ENCODE measurements around the gene CBLC. TPM values are rescaled to one million over a fixed set of nuclear protein-coding genes. Genes with fewer than 3 reads are reported as not detected.

CBLC gene
- total RNA-seq, 4 donors from 2014 or later = not detected

DNA sequence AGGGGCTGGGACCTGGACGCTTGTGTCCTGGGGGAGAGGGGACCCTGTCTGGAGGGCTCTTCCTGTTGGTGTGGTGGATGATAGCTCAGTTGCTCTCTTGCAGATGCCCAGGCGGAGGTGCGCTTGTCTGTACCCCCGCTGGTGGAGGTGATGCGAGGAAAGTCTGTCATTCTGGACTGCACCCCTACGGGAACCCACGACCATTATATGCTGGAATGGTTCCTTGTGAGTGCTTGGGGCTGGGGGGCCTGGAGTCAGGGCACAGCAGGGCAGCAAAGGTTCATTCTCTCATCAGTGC lies 33.4 kb downstream of the CBLC start:
- peak overlapping the region in 1 of 4 donors; percentile 66 for H3K4me3 ChIP-seq
- no peak overlapping the region for H3K27ac ChIP-seq

DNA sequence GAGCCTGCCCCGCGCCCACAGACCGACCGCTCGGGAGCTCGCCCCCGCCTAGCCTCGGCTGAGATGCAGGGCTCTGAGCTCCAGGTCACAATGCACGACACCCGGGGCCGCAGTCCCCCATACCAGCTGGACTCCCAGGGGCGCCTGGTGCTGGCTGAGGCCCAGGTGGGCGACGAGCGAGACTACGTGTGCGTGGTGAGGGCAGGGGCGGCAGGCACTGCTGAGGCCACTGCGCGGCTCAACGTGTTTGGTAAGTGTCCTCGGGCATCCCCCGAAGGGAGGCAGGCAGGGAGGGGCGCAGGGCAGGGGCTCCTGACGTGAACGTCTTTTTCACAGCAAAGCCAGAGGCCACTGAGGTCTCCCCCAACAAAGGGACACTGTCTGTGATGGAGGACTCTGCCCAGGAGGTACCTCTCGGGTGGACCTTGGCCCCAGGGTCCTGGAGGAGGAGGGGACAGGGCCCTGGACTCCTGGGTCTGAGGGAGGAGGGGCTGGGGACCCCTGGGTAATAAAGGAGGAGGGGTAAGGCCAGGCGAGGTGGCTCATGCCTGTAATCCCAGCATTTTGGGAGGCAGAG lies 34.5 kb downstream of the CBLC start:
- TF ChIP-seq EP300 (IDR thresholded peaks at IDR 0.05) = no peak
- TF ChIP-seq, protein P1, sequence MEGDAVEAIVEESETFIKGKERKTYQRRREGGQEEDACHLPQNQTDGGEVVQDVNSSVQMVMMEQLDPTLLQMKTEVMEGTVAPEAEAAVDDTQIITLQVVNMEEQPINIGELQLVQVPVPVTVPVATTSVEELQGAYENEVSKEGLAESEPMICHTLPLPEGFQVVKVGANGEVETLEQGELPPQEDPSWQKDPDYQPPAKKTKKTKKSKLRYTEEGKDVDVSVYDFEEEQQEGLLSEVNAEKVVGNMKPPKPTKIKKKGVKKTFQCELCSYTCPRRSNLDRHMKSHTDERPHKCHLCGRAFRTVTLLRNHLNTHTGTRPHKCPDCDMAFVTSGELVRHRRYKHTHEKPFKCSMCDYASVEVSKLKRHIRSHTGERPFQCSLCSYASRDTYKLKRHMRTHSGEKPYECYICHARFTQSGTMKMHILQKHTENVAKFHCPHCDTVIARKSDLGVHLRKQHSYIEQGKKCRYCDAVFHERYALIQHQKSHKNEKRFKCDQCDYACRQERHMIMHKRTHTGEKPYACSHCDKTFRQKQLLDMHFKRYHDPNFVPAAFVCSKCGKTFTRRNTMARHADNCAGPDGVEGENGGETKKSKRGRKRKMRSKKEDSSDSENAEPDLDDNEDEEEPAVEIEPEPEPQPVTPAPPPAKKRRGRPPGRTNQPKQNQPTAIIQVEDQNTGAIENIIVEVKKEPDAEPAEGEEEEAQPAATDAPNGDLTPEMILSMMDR (IDR thresholded peaks at IDR 0.05) = no peak
- no peak for TF ChIP-seq POLR2A (IDR thresholded peaks at IDR 0.05)
- no peak for DNase-seq (ENCODE audit: low spot score in 2 of 2)
- Histone ChIP-seq H3K27ac (peak overlapping the region in 2 of 4 donors; percentile 17 to 27), H3K9me3 (no peaks in the 10 kb centered on the region), H3K27me3 (no peaks in the 10 kb centered on the region), H3K4me1 (peaks cover 0 to 48% (median 23%) of the 10 kb centered on the region in 4 donors), H3K36me3 (peaks cover 0 to 40% (median 0%) of the 10 kb centered on the region in 3 donors), H3K4me3 (no peak overlapping the region)
- whole genome bisulfite sequencing, 2 donors = 80 to 84% methylated on average over 28 of the region's 28 CpGs

More for the DNA sequence above, 33.4 kb downstream of the CBLC start:
- 90 to 92% methylated on average over 7 of the region's 7 CpGs for WGBS, 2 donors
- Histone ChIP-seq H3K4me1 (peaks cover 0 to 49% (median 23%) of the 10 kb centered on the region in 4 donors), H3K36me3 (peaks cover 0 to 40% (median 0%) of the 10 kb centered on the region in 3 donors), H3K9me3 (no peaks in the 10 kb centered on the region), H3K27me3 (no peaks in the 10 kb centered on the region)
- no peak for DNase-seq (ENCODE audit: low spot score in 2 of 2)
- TF ChIP-seq, protein P1 (IDR thresholded peaks at IDR 0.05) = no peak
- TF ChIP-seq POLR2A (IDR thresholded peaks at IDR 0.05) = no peak
- no peak for TF ChIP-seq EP300 (IDR thresholded peaks at IDR 0.05)

DNA sequence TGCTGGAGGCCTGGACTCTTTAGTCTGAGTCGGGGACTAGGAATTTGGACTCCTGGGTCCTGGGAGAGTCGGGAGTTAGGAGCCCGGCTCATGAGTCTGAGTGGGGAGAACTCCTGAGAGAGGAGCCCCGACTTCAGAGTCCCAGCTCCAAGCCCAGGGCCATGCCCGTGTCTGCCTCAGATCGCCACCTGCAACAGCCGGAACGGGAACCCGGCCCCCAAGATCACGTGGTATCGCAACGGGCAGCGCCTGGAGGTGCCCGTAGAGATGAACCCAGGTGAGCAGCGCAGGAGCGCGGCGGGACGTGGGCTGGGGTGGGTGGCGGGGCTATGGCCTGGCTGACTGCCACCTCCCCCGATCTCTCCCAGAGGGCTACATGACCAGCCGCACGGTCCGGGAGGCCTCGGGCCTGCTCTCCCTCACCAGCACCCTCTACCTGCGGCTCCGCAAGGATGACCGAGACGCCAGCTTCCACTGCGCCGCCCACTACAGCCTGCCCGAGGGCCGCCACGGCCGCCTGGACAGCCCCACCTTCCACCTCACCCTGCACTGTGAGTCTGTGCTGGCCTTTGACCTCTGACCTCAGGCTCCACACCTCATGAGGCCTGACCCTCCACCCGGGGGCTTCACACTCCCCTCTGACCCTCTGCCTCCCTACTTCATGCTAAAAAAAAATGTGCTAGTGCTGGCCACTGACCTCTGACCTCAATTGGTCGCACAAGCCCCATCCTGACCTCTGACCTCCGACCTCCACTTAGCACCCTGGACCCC lies 35.6 kb downstream of the CBLC start:
- no peaks in the 10 kb centered on the region for H3K27me3 ChIP-seq
- H3K27ac ChIP-seq = no peak overlapping the region
- no peak for DNase-seq (ENCODE audit: low spot score in 2 of 2)
- TF ChIP-seq, protein P1 (IDR thresholded peaks at IDR 0.05) = no peak
- TF ChIP-seq EP300 (IDR thresholded peaks at IDR 0.05) (no peak), POLR2A (IDR thresholded peaks at IDR 0.05) (no peak)
- H3K4me1 ChIP-seq = peaks cover 0 to 38% (median 20%) of the 10 kb centered on the region in 4 donors
- no peak overlapping the region for H3K4me3 ChIP-seq
- peaks cover 0 to 41% (median 0%) of the 10 kb centered on the region in 3 donors for H3K36me3 ChIP-seq
- 79 to 83% methylated on average over 34 to 36 of the region's 38 CpGs for whole genome bisulfite sequencing, 2 donors
- no peaks in the 10 kb centered on the region for H3K9me3 ChIP-seq

DNA sequence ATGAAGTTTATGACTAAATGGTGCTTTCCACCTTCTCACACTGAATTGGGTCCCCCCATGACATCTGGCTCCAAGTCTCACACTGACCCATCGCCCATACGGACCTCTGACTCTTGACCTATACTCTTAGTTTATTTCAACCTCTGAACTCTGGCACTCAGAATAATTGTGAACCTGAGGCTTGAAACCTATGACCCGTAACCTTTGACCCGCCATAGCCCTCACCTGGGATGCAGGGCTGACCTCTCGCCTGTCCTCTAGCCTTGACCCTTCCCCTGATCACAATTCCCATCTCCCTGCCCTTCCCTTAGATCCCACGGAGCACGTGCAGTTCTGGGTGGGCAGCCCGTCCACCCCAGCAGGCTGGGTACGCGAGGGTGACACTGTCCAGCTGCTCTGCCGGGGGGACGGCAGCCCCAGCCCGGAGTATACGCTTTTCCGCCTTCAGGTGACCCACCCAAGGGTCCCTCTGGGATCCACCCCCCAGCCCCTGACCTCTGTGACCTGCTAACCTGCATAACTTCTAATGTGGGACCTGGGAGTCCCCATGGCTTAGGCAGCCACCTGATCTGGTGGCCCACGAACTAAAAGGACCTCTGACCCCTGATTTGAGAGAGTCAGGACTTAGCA lies 36.3 kb downstream of the CBLC start:
- Histone ChIP-seq H3K9me3 (no peaks in the 10 kb centered on the region), H3K4me1 (peaks cover 0 to 34% (median 15%) of the 10 kb centered on the region in 4 donors), H3K4me3 (no peak overlapping the region), H3K36me3 (peaks cover 0 to 48% (median 0%) of the 10 kb centered on the region in 3 donors), H3K27ac (no peak overlapping the region), H3K27me3 (no peaks in the 10 kb centered on the region)
- no peak for DNase-seq (ENCODE audit: low spot score in 2 of 2)
- TF ChIP-seq POLR2A (IDR thresholded peaks at IDR 0.05) (no peak), EP300 (IDR thresholded peaks at IDR 0.05) (no peak)
- TF ChIP-seq, protein P1 (IDR thresholded peaks at IDR 0.05) = no peak
- 85 to 87% methylated on average over 15 to 16 of the region's 16 CpGs for WGBS, 2 donors

DNA sequence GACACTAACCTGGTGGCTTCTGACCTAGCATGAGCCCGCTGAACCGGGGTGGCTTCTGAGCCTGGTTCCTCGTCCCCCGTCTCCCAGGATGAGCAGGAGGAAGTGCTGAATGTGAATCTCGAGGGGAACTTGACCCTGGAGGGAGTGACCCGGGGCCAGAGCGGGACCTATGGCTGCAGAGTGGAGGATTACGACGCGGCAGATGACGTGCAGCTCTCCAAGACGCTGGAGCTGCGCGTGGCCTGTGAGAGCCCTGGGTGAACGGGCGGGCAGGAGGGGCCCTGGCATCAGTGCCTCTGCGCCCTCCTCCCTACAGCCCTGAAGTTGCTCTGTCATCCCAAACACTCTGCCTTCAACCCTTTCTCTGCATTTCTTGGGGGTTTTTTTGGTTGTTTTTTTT lies 36.8 kb downstream of the CBLC start:
- TF ChIP-seq, protein P1 (IDR thresholded peaks at IDR 0.05) = no peak
- TF ChIP-seq EP300 (IDR thresholded peaks at IDR 0.05) (no peak), POLR2A (IDR thresholded peaks at IDR 0.05) (no peak)
- WGBS, 2 donors = 76 to 89% methylated on average over 17 of the region's 17 CpGs
- DNase-seq (ENCODE audit: low spot score in 2 of 2) = no peak
- Histone ChIP-seq H3K4me3 (no peak overlapping the region), H3K27me3 (no peaks in the 10 kb centered on the region), H3K9me3 (no peaks in the 10 kb centered on the region), H3K27ac (no peak overlapping the region), H3K4me1 (peaks cover 0 to 28% (median 10%) of the 10 kb centered on the region in 4 donors), H3K36me3 (peaks cover 0 to 53% (median 0%) of the 10 kb centered on the region in 3 donors)
